PFSK-1 (cell line): Measurements from ENCODE around the gene TIMP3.

Source experiments
- POLR2AphosphoS5 ChIP-seq: IDR thresholded peaks from 2 replicates; pipeline ENCODE4 v1.6.1; 2012; ENCODE audit warnings: low read depth, mild to moderate bottlenecking, control low read depth, low read length, moderate library complexity
- REST ChIP-seq, 2 experiments: IDR thresholded peaks; 2 replicates each; pipeline versions ENCODE4 v1.6.1 to v1.8.0; 2011 to 2012; ENCODE audit warnings: low read depth in 2 of 2, low read length in 2 of 2, control low read depth in 1 of 2, inconsistent platforms in 1 of 2, mild to moderate bottlenecking in 1 of 2, moderate library complexity in 1 of 2; ENCODE audit not compliant: insufficient read depth in 1 of 2

DNA sequence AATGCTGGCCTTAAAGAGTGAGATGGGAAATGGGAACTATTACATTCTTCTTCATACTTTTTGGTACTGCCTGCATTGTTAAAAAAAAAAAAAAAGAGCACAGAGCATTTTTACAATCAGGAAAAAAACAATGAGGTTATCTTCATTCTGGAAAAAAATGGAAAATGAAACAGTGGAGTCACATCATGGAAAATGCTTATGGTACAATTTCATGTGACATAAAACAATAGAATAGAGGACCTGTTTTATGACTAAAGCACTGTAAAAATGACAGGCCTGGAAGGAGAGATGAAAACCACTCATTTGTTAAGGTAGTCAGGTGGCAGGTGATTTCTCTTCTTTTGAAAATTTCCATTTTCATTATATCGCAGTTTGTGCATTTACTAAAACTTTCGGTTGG, 75.0 kb downstream of the TIMP3 start:
- TF ChIP-seq REST (IDR thresholded peaks at IDR 0.05; ENCODE audit: insufficient read depth in 1 of 2, low read depth in 2 of 2, low read length in 2 of 2) (no peak), POLR2AphosphoS5 (no peak)
